ENCODE data around the gene RFPL2.

Gene RFPL2

DNA sequence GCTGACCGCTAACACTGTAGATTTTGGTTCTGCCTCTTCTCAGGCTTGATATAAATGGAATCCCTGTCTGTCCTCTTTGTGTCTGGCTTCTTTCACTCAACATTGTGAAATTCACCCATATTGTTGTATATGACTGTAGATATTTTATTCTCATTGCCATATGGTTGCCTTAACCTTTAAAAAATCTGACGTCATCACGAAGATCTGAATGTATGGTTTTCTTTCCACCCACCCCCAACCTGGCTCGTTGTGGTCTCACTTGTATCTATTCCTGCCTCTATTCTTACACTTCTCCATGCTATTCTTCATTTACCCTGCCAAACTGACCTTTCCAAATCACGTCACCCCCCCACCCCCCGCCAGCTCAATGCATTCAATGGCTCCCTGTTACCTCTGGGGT, 23.8 kb downstream of the RFPL2 start:
- H4K20me1 ChIP-seq (ENCODE audit: insufficient read depth, low read length), result no peaks in the 10 kb centered on the region
- DNase-seq, result no peak
- no peak overlapping the region for H3K4me3 ChIP-seq (ENCODE audit: low read length)
- H3K4me1 ChIP-seq (ENCODE audit: low read length), result no peaks in the 10 kb centered on the region
- H3K27ac ChIP-seq (ENCODE audit: low read length), result no peak overlapping the region
- H3K27me3 ChIP-seq (replicated peaks; ENCODE audit: insufficient read depth, low read length), result peaks cover 7% of the 10 kb centered on the region; the same call in 1 of the 2 replicates
- no peak overlapping the region for H3K4me2 ChIP-seq (ENCODE audit: low read depth, low read length)
- H3K9me3 ChIP-seq (replicated peaks; ENCODE audit: insufficient read depth, low read length), result no peaks in the 10 kb centered on the region
- no peaks in the 10 kb centered on the region for H3K36me3 ChIP-seq (replicated peaks; ENCODE audit: insufficient read depth, low read length)
- no peak overlapping the region for H3K9ac ChIP-seq (ENCODE audit: low read length)
- H3K79me2 ChIP-seq (ENCODE audit: low read length), result no peaks in the 10 kb centered on the region
- H3F3A ChIP-seq (ENCODE audit: insufficient read depth, low read length), result no peaks in the 10 kb centered on the region
- TF ChIP-seq EZH2 (optimal IDR thresholded peaks at IDR 0.05; ENCODE audit: low read depth, low read length), result no peak
- TF ChIP-seq CTCF (IDR thresholded peaks at IDR 0.05; ENCODE audit: low read length), result no peak
- TF ChIP-seq EZH2phosphoT487 (IDR thresholded peaks at IDR 0.05; ENCODE audit: low read length), result no peak
- no peaks in the 10 kb centered on the region for H3K9me2 ChIP-seq (replicated peaks; ENCODE audit: insufficient read depth, low read length)
- no peak overlapping the region for H2AFZ ChIP-seq (ENCODE audit: low read length)

- H3K9ac ChIP-seq (ENCODE audit: low read length), result no peak overlapping the region
- H3K79me2 ChIP-seq (ENCODE audit: low read length), result no peaks in the 10 kb centered on the region
- H3K9me3 ChIP-seq (replicated peaks; ENCODE audit: insufficient read depth, low read length), result no peaks in the 10 kb centered on the region
- no peaks in the 10 kb centered on the region for H3K9me2 ChIP-seq (replicated peaks; ENCODE audit: insufficient read depth, low read length)
- TF ChIP-seq CTCF (IDR thresholded peaks at IDR 0.05; ENCODE audit: low read length) (no peak), EZH2phosphoT487 (IDR thresholded peaks at IDR 0.05; ENCODE audit: low read length) (no peak), EZH2 (optimal IDR thresholded peaks at IDR 0.05; ENCODE audit: low read depth, low read length) (no peak)
- DNase-seq, result no peak
- no peaks in the 10 kb centered on the region for H3F3A ChIP-seq (ENCODE audit: insufficient read depth, low read length)
- H4K20me1 ChIP-seq (ENCODE audit: insufficient read depth, low read length), result no peaks in the 10 kb centered on the region
- H2AFZ ChIP-seq (ENCODE audit: low read length), result no peak overlapping the region
- H3K4me1 ChIP-seq (ENCODE audit: low read length), result no peaks in the 10 kb centered on the region
- no peak overlapping the region for H3K4me2 ChIP-seq (ENCODE audit: low read depth, low read length)
- no peak overlapping the region for H3K4me3 ChIP-seq (ENCODE audit: low read length)
- no peaks in the 10 kb centered on the region for H3K36me3 ChIP-seq (replicated peaks; ENCODE audit: insufficient read depth, low read length)
- H3K27ac ChIP-seq (ENCODE audit: low read length), result no peak overlapping the region
- peaks cover 29% of the 10 kb centered on the region for H3K27me3 ChIP-seq (replicated peaks; ENCODE audit: insufficient read depth, low read length)
Measured at GRCh38 chr22:32177221-32177765, 27.6 kb downstream of the RFPL2 start.

DNA sequence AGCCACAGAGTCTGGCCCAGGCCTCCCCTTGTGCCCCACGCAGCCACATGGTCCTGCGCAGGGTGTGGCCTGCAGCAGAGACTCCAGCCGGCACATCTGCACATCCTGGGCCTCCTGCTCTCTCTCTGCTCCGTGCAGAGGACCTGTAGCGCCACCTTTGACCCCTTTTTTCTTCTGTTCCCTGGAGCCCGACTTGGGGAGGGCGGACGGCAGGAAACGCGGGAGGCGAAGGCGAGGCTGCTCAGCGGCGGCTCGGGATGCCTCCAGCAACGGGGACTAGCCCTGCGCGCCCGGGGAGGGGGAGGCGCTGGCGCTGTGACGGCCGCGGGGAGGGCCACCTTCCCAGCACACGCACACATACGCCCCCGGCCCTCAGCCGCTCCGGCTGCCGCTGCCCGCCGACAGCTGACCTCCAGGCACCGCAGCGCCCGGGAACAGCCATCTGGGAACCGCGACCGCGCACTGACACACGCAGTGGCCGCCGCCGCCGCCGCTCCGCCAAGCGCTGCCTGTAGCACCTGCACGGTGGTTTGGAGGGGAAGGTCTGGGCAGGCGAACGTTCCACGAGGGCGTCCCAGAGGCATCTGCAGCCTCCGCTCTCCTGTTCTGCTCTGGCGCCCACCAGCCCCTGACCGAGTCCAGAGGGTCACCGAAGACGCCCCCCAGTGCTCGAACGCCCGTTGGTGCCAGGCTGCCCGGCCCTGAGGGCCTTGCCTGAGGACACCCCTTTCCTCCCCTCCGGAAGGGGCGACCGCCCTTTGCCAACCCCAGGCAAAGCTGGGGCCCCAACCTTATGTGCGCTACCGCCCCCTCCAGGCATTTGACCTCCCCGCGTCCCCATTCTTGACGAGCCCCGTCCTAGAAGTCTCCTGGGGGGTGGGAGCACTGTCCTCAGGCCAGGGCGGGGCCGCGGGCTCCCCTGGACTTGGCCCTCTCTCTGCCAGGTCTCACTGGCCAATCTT, 28.9 kb downstream of the RFPL2 start:
- H3K27ac ChIP-seq (ENCODE audit: low read length), result no peak overlapping the region
- H3K9me3 ChIP-seq (replicated peaks; ENCODE audit: insufficient read depth, low read length), result no peaks in the 10 kb centered on the region
- H4K20me1 ChIP-seq (ENCODE audit: insufficient read depth, low read length), result no peaks in the 10 kb centered on the region
- no peaks in the 10 kb centered on the region for H3F3A ChIP-seq (ENCODE audit: insufficient read depth, low read length)
- no peak overlapping the region for H3K4me2 ChIP-seq (ENCODE audit: low read depth, low read length)
- H2AFZ ChIP-seq (ENCODE audit: low read length), result no peak overlapping the region
- no peak for TF ChIP-seq CTCF (IDR thresholded peaks at IDR 0.05; ENCODE audit: low read length)
- no peak for TF ChIP-seq EZH2phosphoT487 (IDR thresholded peaks at IDR 0.05; ENCODE audit: low read length)
- no peak for TF ChIP-seq EZH2 (optimal IDR thresholded peaks at IDR 0.05; ENCODE audit: low read depth, low read length)
- H3K9me2 ChIP-seq (replicated peaks; ENCODE audit: insufficient read depth, low read length), result no peaks in the 10 kb centered on the region
- H3K9ac ChIP-seq (ENCODE audit: low read length), result no peak overlapping the region
- H3K4me3 ChIP-seq (ENCODE audit: low read length), result no peak overlapping the region
- H3K79me2 ChIP-seq (ENCODE audit: low read length), result no peaks in the 10 kb centered on the region
- no peak for DNase-seq
- H3K4me1 ChIP-seq (ENCODE audit: low read length), result no peaks in the 10 kb centered on the region
- H3K36me3 ChIP-seq (replicated peaks; ENCODE audit: insufficient read depth, low read length), result no peaks in the 10 kb centered on the region
- peaks cover 29% of the 10 kb centered on the region for H3K27me3 ChIP-seq (replicated peaks; ENCODE audit: insufficient read depth, low read length)
